ENCODE measurements around the gene SPDYE1.

GRCh38 chr7:44044315-44045225 is 46.9 kb downstream of the SPDYE1 start, which contains the start of gene DBNL:
- peak; percentile 93 for TF ChIP-seq POLR2A (IDR thresholded peaks at IDR 0.05; ENCODE audit: low read length)
- no peak for TF ChIP-seq GATA1 (IDR thresholded peaks at IDR 0.05; ENCODE audit: low read depth, low read length)
